ENCODE measurements around the gene TRIM17. TPM values are rescaled to one million over a fixed set of nuclear protein-coding genes. Genes with fewer than 3 reads are reported as not detected.

The TRIM17 gene
- polyA plus RNA-seq, 3 donors, result 7.8 to 14.4 (median 13.3) TPM

- DNase-seq, result no peak
These were observed 47.7 kb downstream of the TRIM17 start for GRCh38 chr1:228368801-228369607.

DNA sequence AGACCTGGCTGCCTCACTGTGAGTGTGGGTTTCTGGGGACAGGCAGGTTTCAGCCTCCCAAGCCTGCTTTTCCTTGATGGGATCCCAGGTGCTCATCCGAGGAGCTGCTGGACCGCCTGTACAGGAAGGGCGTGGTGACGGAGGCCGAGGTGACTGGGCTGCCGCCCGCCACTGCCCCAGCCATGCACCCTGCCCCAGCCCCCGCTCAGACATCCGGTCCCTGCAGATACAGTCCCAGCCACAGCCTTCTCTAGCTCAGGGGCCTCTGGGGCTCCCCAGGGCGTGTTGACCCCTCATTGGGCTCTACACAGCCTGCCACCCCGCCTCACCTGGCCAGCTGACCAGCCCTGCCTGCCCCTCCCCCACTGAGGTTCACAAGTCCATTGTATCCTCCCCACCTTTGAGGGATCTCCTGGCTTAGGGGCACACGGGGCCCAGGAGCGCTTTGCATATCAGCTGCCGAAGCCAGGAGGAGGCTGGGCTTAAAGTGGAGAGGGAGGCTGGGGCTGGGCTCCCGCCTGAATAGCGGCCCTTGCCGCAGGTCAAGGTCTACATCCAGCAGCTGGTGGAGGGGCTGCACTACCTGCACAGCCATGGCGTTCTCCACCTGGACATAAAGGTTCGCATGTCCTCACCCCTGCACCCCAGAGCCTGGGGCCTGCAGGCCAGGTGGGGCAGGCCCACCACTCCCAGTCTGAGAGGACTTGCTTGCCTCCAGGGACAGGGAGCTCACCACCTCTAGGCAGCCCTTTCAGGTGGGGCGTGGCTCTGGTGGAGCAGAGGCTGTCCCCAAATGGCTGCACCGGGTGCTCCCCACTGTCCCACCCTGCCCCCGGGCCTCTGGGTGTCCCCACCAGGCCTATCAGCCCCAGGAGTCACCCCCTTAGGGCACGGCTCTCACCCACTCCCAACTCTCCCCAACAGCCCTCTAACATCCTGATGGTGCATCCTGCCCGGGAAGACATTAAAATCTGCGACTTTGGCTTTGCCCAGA lies 48.6 kb downstream of the TRIM17 start:
- DNase-seq, result no peak

GRCh38 chr1:228366866-228367741 lies 49.6 kb downstream of the TRIM17 start:
- DNase-seq, result no peak

GRCh38 chr1:228366062-228366865 lies 50.4 kb downstream of the TRIM17 start:
- no peak for DNase-seq

DNA sequence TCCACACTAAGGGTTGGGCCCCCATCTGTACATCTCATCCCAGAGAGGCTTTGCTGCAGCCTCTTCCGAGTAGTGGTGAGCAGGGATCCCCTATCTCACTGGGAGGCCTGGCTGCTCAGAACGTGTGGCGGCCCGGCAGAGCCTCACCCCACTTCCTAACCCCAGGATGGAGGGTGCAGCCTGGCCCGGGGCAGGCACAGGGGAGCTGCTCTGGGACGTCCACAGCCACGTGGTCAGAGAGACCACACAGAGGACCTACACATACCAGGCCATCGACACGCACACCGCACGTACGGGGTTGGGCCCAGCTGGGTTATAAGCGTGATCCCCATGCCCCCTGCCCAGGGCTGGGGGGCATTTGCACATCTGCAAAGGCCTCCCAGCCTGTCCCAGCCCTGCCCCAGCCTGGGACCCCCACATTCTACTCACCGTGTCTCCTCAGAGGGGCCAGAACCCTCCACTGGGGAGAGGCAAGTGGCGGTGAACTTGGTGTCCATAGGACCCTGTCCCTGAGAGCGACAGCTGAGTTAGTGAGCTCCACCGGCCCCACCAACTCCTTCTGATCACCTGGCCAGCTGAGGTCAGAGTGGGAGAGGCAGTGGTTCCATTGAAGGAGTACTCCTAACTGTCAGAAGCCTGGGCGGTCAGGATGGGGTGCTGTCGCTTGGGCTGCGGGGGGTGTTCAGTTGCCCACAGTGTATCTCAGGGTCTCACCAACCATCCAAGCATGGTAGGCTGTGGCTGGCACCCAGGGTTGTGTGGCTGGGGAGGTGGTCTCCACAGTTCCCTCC lies 51.2 kb downstream of the TRIM17 start:
- DNase-seq, result no peak

GRCh38 chr1:228364706-228365213 lies 51.9 kb downstream of the TRIM17 start:
- no peak for DNase-seq

DNA sequence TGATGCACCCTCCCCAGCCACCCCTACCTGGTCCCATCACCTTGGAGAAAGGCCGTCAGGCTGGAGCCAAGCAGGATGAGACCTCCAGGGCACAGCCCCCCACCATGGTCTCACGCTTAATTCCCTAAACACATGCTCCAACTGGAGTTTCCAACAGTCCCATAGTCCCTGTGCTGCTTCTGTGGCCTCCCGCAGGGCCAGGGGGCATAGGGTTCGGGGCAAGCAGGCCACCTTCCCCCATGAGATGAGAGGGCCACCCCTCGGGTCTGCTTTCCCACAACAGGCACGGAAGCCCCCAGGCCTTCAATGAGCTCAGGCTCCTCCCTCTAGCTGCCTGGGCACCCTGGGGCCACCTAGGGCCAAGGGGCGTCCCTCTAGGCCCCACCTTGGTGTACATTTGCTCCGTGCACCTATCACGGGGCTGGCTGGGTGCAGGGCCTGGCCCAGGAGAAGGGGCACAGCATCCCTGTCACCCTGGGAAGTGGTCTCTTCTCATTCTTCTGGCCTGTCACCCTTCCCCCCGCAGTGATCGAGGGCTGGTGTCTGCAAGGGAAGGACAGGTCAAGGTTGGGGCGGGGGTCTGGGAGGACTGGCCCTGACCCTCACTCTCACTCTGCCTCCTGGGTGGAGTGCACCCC lies 52.5 kb downstream of the TRIM17 start:
- DNase-seq, result no peak

GRCh38 chr1:228363686-228364067 lies 53.0 kb downstream of the TRIM17 start:
- no peak for DNase-seq

DNA sequence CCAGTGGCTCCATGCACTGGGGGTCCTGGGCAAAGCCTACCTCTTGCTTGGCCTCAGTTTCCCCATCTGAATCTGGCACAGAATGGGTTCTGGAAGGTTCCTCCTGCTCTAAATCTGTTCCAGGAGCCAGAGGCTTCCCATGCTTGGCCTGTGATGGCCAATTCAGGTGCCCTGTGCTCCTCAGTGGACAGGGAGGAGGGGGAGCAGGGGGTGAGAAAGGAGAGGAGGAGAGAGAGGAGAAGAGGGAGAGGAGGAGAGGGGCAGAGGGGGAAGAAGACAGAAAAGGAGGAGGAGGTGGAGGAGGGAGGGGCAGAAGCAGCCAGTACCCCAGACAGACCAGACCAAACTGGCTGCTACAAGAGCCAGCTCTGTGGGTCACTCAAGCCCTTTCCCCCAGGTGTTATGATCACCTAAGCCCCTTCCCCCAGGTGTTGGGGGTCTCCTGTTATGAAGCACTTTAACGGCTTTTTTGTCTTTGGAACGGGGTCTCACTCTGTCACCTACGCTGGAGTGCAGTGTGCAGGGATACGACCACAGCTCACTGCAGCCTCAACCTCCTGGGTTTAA lies 53.7 kb downstream of the TRIM17 start:
- no peak for DNase-seq

- DNase-seq, result no peak
These were observed 54.3 kb downstream of the TRIM17 start for GRCh38 chr1:228362141-228362883.

- no peak for DNase-seq
These were observed 55.1 kb downstream of the TRIM17 start for GRCh38 chr1:228361314-228362140.

DNA sequence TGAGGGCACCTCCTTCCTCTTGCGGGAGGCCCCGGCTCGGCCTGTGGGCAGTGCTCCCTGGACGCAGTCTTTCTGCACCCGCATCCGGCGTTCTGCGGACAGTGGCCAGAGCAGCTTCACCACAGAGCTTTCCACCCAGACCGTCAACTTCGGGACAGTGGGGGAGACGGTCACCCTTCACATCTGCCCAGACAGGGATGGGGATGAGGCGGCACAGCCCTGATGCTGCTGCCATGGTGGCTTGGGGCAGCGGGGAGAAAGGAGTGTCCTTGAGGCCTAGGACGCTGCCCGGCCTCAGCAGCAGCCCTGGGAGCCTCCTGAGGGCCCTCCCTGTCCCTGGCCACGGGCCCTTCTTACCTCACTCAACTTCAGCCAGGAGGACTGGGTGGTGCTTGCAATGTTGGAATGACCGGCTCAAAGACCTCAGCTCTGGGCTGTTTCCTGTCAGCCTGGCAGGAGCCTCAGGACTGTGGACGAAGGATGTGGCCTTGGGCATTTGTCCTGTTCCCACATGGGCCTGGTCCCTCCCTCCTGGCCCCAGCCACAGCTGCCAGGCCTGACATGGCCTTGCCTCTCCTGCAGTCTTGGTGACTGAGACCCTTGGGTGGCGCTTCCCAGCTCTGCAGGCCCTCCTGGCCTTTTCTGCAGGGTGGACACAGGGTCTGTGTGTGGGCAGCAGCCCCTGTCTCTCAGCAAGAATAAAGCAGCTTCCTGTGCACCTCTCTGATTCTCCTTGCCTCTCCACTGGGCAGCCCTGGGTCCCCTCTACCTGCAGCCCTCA lies 55.9 kb downstream of the TRIM17 start:
- DNase-seq, result no peak

DNA sequence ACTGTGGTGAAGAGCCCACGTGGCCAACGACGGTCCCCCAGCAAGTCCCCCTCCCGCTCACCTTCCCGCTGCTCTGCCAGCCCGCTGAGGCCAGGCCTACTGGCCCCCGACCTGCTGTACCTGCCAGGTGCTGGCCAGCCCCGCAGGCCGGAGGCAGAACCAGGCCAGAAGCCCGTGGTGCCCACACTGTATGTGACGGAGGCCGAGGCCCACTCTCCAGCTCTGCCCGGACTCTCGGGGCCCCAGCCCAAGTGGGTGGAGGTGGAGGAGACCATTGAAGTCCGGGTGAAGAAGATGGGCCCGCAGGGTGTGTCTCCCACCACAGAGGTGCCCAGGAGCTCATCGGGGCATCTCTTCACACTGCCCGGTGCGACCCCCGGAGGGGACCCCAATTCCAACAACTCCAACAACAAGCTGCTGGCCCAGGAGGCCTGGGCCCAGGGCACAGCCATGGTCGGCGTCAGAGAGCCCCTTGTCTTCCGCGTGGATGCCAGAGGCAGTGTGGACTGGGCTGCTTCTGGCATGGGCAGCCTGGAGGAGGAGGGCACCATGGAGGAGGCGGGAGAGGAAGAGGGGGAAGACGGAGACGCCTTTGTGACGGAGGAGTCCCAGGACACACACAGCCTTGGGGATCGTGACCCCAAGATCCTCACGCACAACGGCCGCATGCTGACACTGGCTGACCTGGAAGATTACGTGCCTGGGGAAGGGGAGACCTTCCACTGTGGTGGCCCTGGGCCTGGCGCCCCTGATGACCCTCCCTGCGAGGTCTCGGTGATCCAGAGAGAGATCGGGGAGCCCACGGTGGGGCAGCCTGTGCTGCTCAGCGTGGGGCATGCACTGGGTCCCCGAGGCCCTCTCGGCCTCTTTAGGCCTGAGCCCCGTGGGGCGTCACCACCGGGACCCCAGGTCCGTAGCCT lies 56.8 kb downstream of the TRIM17 start:
- DNase-seq, result no peak

- DNase-seq, result no peak
These were observed 57.7 kb downstream of the TRIM17 start for GRCh38 chr1:228358764-228359612.

All from renal pelvis (tissue), 4 donors.